Measurements from ENCODE around the gene P3H4.
"Not testable (repeated sequence)": the region's sequence is repeated elsewhere in the genome, so short reads cannot be mapped to it uniquely, and the experiment has no call there.

Gene P3H4

GRCh38 chr17:41837761-41838538 is 26.2 kb upstream of the P3H4 start, which contains the start of gene KLHL10:
KLHL10 (plus strand) TSS chr17:41837825; CDS start chr17:41837933, 108 bp downstream.
- peak within 1 kb of the TSS; percentile 73 for H3K4me3 ChIP-seq (ENCODE audit: low read depth, low read length)
- no peak for TF ChIP-seq CTCF (IDR thresholded peaks at IDR 0.05; ENCODE audit: low read depth, low read length, missing control alignments)

GRCh38 chr17:41836550-41837196 is 24.9 kb upstream of the P3H4 start:
- H3K4me3 ChIP-seq (ENCODE audit: low read depth, low read length), result peak overlapping the region; percentile 73
- TF ChIP-seq CTCF (IDR thresholded peaks at IDR 0.05; ENCODE audit: low read depth, low read length, missing control alignments), result no peak
- no peak for DNase-seq (ENCODE audit: low read depth)

More at GRCh38 chr17:41837761-41838538, 26.2 kb upstream of the P3H4 start, which contains the start of gene KLHL10:
- DNase-seq (ENCODE audit: low read depth), result no peak

GRCh38 chr17:41835800-41836549 is 24.2 kb upstream of the P3H4 start, which contains the start of gene NT5C3B:
NT5C3B (minus strand) TSS chr17:41836232; CDS start chr17:41836193, 39 bp downstream.
- no peak for DNase-seq (ENCODE audit: low read depth)
- H3K4me3 ChIP-seq (ENCODE audit: low read depth, low read length), result peak within 1 kb of the TSS; percentile 73
- TF ChIP-seq CTCF (IDR thresholded peaks at IDR 0.05; ENCODE audit: low read depth, low read length, missing control alignments), result no peak

GRCh38 chr17:41835214-41835799 is 23.6 kb upstream of the P3H4 start:
- no peak for TF ChIP-seq CTCF (IDR thresholded peaks at IDR 0.05; ENCODE audit: low read depth, low read length, missing control alignments)
- DNase-seq (ENCODE audit: low read depth), result no peak
- H3K4me3 ChIP-seq (ENCODE audit: low read depth, low read length), result peak overlapping the region; percentile 73

- H3K4me3 ChIP-seq (ENCODE audit: low read depth, low read length); DNase-seq (ENCODE audit: low read depth): not testable (repeated sequence)
These were observed 18.2 kb upstream of the P3H4 start for GRCh38 chr17:41829961-41830360.

- DNase-seq (ENCODE audit: low read depth), result no peak
- TF ChIP-seq CTCF (IDR thresholded peaks at IDR 0.05; ENCODE audit: low read depth, low read length, missing control alignments), result no peak
- no peak overlapping the region for H3K4me3 ChIP-seq (ENCODE audit: low read depth, low read length)
These were observed 13.6 kb upstream of the P3H4 start for GRCh38 chr17:41825175-41825845.
